Right lobe of liver (tissue), 4 donors: ENCODE data around the gene CDKN1A.

Source experiments
- CTCF ChIP-seq, 4 donors: fragments of 200-600 bp in 3 of 4; fragments of 450-650 bp in 1 of 4; IDR thresholded peaks; one replicate each; pipeline versions ENCODE4 v1.5.1 to v1.8.0; 2016 to 2022; ENCODE audit warnings: antibody characterized with exemption in 4 of 4, mild to moderate bottlenecking in 2 of 4
- POLR2A ChIP-seq: fragments of 450-650 bp; IDR thresholded peaks from one replicate; pipeline ENCODE4 v1.6.1; 2017; ENCODE audit warnings: antibody characterized with exemption, mild to moderate bottlenecking
- donor health status: DM: no; HTN: no; CAD: no.
- donor health status: DM: no; HTN: no; CAD: no.
- donor health status: DM: no; HTN: yes; CAD: no.

- TF ChIP-seq CTCF (IDR thresholded peaks at IDR 0.05), result no peak
- no peak for TF ChIP-seq POLR2A
These were observed 6.7 kb upstream of the CDKN1A start for GRCh38 chr6:36671687-36672375.
